Stimulated activated CD8-positive, alpha-beta memory T cell treated with anti-CD3 and anti-CD28 coated beads, Interleukin-15, amount 100 ng/mL, for 24 hours (primary cell): ENCODE data around the gene NCKAP5L.
"Not testable (repeated sequence)": the region's sequence is repeated elsewhere in the genome, so short reads cannot be mapped to it uniquely, and the experiment has no call there.

Source experiments
- DNase-seq: peaks from one replicate; pipeline ENCODE4 v3.0.0-alpha.2; 2020; ENCODE audit warnings: low read depth

NCKAP5L gene

DNA sequence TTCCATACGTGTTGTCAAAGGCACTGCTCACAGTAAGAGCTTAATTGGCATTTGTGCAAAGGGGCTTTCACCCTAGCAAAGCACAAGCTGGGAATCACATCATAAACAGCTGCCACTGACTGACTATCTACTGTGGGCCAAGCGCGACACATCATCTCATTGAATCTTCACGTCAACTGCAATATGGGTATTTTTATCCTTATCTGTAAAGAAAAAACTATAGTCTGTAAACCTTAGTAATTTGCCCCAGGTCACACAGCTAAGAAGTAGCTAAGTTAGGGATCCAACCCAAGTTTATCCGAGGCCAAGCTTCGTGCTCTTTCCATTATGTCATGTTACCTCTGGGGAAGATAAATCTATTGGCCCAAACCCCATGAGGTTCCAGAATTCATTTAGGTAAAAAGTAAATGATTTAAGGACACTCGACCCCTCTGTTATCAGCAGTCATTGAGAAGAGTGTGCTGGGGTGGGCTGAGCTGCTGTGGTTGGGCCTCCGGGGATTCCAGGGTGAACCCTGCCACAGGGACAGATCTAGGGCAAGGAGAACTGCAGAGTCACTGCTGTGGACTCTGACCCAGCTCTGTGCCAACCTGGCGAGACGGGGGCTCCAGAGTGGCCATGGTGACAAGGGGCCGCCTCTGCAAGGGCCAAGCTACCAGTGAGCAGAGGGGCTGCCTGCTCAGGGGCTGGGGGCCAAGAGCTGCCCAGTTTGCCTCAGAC is 27.6 kb downstream of the NCKAP5L start:
- DNase-seq, result no peak

DNA sequence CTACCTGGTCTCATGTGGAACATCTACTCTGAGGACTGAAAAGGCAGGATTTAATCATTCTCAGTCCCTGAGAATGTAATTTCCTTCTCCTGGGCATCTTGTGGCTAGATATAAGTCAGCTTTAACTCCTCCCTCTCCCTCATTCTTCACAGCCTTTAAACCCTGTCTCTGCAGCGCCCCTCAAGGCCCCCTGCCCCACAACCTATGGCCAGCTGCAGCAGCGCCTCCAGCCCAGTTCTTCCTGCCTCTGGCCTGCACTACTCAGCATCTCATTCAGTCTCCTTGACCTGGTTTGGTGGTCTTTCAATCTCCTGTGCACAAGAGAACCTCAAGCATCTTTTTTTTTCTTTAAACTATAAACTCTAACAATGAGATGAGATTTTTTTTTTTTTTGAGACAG is 29.3 kb downstream of the NCKAP5L start:
- DNase-seq, result no peak

GRCh38 chr12:49798248-49798647 is 30.0 kb downstream of the NCKAP5L start:
- no peak for DNase-seq

GRCh38 chr12:49797449-49797776 is 30.8 kb downstream of the NCKAP5L start:
- no peak for DNase-seq

DNA sequence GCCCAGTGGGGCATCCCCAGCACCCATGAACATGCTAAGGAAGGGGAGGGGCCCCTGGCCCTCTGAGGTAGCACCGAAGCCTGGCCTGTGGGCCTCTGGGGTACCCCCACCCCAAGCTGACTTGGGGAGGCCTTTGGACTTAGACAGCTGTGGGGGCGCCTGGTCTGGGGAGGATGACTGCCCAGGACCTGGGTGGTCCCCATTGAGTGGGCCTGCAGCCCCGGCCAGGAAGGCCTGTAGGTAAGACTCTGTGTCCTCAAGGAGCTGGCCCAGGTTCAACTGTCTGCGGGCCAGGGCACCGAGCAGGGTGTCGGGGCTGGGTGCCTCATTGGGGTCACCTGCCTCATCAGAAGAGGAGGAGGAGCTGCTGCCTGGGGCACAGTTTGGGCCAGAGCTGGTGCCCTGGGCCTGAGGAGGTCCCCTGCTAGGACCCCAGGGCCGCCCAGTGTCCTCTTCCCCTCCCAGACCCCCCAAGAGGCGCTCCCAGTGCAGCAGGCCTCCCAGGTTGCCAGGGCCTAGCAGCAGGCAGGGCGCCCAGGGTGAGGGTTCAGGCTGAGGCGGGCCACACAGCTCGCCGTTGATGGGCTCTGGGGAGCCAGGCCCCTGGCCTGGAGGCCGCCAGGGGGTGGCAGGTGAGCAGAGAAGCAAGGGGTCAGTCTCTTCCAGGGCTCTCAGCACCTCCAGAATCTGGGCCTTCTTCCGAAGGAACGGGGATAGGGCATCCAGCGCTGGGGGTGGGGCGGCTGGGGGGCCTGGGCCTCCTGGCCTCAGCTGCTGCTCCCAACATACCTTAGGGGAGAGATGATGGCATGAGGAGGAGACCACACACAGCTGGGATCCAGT is 31.4 kb downstream of the NCKAP5L start:
- DNase-seq, result no peak

- no peak for DNase-seq
Observed at GRCh38 chr12:49796155-49796554, 32.1 kb downstream of the NCKAP5L start.

GRCh38 chr12:49795654-49796105 is 32.5 kb downstream of the NCKAP5L start:
- DNase-seq, result no peak

DNA sequence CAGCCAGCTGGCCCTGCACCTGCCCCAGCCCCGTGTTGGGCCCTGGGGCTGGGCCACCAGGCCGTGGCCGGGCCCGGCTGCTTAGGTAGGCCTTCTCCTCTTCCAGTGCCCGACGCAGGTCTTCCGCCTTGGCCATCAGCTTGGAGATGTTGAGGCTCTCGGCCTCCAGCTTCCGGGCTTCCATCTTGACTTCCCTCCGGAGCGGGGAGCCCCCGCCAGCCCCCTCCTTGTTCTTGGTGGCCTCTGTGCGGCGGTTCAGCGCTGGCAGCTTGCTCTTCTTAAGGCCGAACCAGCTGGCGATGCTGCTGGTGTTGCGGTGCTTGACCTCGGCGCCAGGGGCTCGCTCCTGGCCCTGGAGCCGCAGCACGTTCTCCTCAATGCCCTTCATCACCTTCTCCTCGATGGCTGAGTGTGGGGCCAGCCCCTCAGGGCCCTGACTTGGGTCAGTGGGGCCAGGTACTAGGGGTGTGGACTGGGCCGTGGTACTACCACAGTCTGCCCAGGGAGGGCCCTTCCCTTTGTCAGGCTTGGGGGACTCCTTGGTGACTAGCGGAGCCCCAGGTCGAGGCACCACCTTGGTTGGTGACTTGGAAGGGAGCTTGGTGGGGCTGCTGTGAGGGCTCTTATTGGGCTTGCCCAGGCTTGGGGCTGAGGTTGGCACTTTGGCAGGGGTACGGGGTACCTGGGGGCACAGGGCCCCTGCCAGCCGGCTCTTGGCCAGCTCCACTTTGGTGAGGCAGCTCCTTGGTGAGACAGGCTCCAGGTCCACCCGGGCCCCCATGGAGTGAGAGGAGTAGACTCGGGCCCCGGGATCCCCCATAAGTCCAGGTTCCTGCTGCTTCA is 33.2 kb downstream of the NCKAP5L start:
- DNase-seq, result no peak

GRCh38 chr12:49794021-49794420 is 34.2 kb downstream of the NCKAP5L start:
- DNase-seq, result no peak

DNA sequence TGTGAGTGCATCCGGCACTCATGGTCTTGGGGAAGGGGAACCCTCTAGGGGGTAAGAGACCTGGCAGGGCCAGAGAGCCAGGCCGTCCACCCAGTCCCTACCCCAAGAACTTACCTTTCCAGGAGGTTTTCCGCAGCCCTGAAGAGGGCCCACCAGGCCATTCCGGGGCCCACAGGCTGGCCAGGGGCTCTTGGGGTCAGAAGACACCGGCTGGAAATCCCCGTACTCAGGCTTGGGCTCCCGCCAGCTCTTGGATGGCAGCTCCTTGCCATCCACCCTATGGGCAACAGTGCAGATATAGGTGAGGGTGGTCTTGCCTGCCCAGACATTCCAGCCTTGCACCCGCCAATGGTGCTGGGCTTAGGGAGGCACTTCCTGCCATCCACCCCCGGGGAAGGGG is 34.6 kb downstream of the NCKAP5L start:
- DNase-seq, result no peak

DNA sequence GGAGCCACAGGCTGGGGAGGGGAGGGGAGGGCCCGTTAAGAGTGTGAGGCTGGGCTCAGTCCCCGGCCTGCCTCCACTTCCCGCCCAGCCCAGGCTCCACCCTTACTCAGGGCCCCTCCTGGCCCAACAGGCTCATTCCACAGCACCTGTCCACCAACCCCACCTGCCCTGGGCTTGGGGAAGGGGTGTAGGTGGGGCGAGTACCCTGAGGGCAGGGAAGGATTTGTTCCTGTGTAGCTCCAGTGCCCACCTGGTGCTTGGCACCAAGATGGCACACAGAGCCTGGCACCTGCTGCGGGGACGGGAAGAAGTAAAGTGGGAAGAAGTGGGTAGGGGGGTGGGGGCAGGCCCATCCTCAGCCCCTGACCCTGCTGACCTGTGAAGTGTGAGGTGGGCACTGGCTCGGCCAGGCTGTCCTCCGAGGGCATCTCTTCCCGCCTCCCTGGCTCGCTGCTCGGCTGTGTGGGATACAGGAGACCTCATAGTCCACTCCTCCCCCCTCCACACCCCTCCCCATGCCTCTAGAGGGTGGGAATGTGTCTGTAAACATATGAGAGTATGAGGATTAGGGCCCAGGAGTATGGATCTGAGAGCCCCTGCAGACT is 35.1 kb downstream of the NCKAP5L start:
- DNase-seq, result no peak

GRCh38 chr12:49792181-49792970 is 35.8 kb downstream of the NCKAP5L start:
- DNase-seq, result no peak

- DNase-seq, result no peak
Observed at GRCh38 chr12:49791700-49792099, 36.5 kb downstream of the NCKAP5L start.

- DNase-seq, result no peak
Observed at GRCh38 chr12:49790741-49791555, 37.3 kb downstream of the NCKAP5L start.

DNA sequence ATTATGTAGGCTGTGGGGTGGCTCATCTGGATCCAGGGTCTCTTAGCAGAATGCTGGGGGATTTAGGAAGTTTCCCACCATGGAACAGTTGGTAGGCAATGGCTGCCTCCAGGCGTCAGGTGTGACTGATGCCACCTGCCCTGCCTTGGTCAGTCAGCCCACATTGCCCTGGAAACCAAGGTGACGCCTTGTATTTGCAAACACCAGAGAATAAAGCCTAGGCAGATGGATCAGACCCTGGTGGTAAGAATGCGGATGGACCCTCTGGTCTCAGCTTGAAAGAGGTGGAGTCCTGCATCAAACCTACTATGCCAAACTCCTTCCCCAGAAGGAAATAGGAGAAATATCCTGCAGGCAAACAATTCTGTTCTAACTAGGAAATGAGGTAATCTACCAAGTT is 38.2 kb downstream of the NCKAP5L start:
- DNase-seq, result no peak

DNA sequence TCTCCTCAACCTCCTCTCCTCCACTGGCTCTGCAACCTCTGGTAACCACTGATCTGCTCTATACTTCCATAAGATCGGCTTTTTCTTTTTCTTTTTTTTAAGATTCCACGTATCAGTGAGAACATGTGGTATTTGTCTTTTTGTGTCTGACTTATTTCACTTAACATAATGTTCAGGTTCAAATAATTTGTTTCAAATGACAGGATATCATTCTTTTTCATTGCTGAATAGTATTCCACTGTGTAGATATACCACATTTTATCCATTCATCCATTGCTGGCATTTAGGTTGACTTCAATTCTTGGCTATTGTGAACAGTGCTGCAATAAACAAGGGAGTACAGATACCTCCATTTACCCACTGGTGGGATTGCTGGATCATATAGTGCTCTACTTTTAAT is 40.5 kb downstream of the NCKAP5L start:
- DNase-seq, result no peak

DNA sequence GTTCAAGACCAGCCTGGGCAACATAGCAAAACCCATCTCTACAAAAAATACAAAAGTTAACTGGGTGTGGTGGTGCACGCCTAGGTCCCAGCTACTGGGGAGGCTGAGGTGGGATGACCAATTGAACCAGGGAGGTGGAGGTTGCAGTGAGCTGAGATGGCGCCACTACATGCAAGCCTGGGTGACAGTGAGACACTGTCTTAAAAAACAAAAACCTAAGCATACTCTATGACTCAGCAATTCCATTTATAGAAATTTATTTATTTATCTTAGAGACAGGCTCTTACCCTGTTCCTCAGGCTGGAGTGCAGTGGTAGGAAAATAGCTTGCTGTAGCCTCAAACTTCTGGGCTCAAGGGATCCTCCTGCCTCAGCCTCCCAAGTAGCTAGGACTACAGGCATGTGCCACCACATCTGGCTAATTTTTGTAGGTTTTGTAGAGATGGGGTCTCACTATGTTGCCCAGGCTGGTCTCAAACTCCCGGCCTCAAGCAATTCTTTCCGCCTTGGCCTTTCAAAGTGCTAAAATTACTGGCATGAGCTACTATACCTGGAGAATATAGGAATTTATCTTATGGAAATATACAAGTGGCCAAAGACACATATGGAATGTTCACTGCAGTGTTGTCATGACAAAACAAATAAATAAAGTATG is 43.3 kb downstream of the NCKAP5L start:
- DNase-seq, result no peak

GRCh38 chr12:49783917-49784676 is 44.1 kb downstream of the NCKAP5L start:
- DNase-seq, result no peak

GRCh38 chr12:49780914-49781313 is 47.3 kb downstream of the NCKAP5L start:
- DNase-seq, result not testable (repeated sequence)
